Measurements from ENCODE around the gene POPDC2.
"Not testable (repeated sequence)": the region's sequence is repeated elsewhere in the genome, so short reads cannot be mapped to it uniquely, and the experiment has no call there.

Gene POPDC2

DNA sequence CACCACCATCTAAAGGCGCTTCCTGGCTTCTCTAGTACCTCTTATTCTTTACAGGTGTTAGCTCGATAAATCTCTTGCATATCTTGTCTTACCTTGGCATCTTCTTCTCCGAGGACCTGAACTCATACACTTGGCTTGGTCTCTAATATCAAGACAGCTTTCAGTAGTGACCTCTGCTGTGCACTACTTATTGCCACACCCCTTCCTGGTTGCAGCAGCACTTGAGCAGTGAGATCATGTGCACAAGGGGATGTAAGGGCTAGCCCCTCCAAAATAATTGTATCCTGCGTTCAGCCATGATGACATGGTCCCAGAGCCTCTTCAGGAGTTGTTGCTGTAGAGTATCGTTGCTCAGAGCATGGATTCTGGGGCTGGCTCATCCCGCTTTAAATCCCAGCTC, 64.0 kb downstream of the POPDC2 start:
- Histone ChIP-seq H3K9me3 (ENCODE audit: insufficient read depth, low read length, severe bottlenecking) (no peaks in the 10 kb centered on the region), H3K27ac (ENCODE audit: low read length) (no peak overlapping the region), H3K36me3 (ENCODE audit: insufficient read depth, low read length) (no peaks in the 10 kb centered on the region), H4K20me1 (ENCODE audit: insufficient read depth, low read length) (no peaks in the 10 kb centered on the region), H3K4me3 (ENCODE audit: low read depth in 1 of 2, low read length in 2 of 2) (no peak overlapping the region), H3K4me2 (ENCODE audit: insufficient read depth, low read length) (no peak overlapping the region), H3K79me2 (ENCODE audit: insufficient read depth, low read length) (no peaks in the 10 kb centered on the region), H3K27me3 (ENCODE audit: insufficient read depth, low read length, poor library complexity) (no peaks in the 10 kb centered on the region), H3K9ac (ENCODE audit: low read depth, low read length) (no peak overlapping the region), H2AFZ (ENCODE audit: low read depth, low read length) (no peak overlapping the region), H3K4me1 (ENCODE audit: insufficient read depth, low read length) (no peaks in the 10 kb centered on the region)
- TF ChIP-seq, protein P1, sequence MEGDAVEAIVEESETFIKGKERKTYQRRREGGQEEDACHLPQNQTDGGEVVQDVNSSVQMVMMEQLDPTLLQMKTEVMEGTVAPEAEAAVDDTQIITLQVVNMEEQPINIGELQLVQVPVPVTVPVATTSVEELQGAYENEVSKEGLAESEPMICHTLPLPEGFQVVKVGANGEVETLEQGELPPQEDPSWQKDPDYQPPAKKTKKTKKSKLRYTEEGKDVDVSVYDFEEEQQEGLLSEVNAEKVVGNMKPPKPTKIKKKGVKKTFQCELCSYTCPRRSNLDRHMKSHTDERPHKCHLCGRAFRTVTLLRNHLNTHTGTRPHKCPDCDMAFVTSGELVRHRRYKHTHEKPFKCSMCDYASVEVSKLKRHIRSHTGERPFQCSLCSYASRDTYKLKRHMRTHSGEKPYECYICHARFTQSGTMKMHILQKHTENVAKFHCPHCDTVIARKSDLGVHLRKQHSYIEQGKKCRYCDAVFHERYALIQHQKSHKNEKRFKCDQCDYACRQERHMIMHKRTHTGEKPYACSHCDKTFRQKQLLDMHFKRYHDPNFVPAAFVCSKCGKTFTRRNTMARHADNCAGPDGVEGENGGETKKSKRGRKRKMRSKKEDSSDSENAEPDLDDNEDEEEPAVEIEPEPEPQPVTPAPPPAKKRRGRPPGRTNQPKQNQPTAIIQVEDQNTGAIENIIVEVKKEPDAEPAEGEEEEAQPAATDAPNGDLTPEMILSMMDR (IDR thresholded peaks at IDR 0.05; ENCODE audit: borderline replicate concordance, extremely low read depth, low read length, poor library complexity, severe bottlenecking), result no peak
- TF ChIP-seq EZH2 (IDR thresholded peaks at IDR 0.05; ENCODE audit: borderline replicate concordance, low read depth, low read length, severe bottlenecking), result no peak
- no peak for DNase-seq
- ATAC-seq (ENCODE audit: insufficient read depth, low read depth), result no peak

DNA sequence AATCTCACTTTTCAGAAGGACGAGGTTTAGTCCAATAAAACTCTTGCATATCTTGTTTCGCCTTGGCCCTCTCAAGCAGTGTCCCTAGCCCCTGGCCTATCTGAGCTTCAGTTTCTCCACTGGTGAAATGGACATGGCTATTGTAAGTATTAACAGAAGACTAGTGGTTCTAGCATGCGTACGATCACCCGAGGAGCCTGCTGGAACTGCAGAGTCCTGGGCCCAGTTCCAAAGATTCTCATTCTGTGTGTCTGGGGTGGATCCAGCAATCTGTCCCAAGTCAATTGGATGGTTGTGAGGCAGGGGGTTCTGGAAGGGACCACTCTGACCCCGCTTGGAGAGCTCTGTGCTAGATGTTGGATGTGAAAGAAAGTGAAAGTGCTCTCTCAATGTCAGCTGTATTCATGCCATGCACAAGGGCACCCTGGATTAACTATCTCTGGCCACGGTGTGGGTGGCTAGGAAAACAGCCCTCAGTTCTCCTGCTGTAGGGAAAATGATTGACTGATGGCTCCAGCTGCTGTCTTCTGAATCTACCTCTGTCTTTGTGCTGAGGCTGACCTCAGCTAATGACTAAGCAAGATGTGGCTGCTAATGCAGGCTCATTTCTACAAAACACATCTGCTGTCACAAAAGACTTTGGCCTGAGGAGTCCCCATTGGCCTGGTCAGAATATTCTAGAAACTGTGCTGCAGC, 64.6 kb downstream of the POPDC2 start:
- H3K4me2 ChIP-seq (ENCODE audit: insufficient read depth, low read length), result 0 out of 2 replicates have a peak overlapping the region, but pooled peaks have one; percentile 20
- no peaks in the 10 kb centered on the region for H3K79me2 ChIP-seq (ENCODE audit: insufficient read depth, low read length)
- H3K9ac ChIP-seq (ENCODE audit: low read depth, low read length), result no peak overlapping the region
- no peaks in the 10 kb centered on the region for H4K20me1 ChIP-seq (ENCODE audit: insufficient read depth, low read length)
- no peaks in the 10 kb centered on the region for H3K9me3 ChIP-seq (ENCODE audit: insufficient read depth, low read length, severe bottlenecking)
- peak overlapping the region; percentile 36; the same call in 1 of the 2 replicates for H2AFZ ChIP-seq (ENCODE audit: low read depth, low read length)
- H3K4me1 ChIP-seq (ENCODE audit: insufficient read depth, low read length), result no peaks in the 10 kb centered on the region
- H3K4me3 ChIP-seq (ENCODE audit: low read depth in 1 of 2, low read length in 2 of 2), result no peak overlapping the region
- no peaks in the 10 kb centered on the region for H3K36me3 ChIP-seq (ENCODE audit: insufficient read depth, low read length)
- no peak for DNase-seq
- ATAC-seq (ENCODE audit: insufficient read depth, low read depth), result 0 out of 3 replicates have a peak, but pooled peaks have one; percentile 42
- TF ChIP-seq, protein P1 (IDR thresholded peaks at IDR 0.05; ENCODE audit: borderline replicate concordance, extremely low read depth, low read length, poor library complexity, severe bottlenecking), result no peak
- no peak for TF ChIP-seq EZH2 (IDR thresholded peaks at IDR 0.05; ENCODE audit: borderline replicate concordance, low read depth, low read length, severe bottlenecking)
- H3K27ac ChIP-seq (ENCODE audit: low read length), result no peak overlapping the region
- no peaks in the 10 kb centered on the region for H3K27me3 ChIP-seq (ENCODE audit: insufficient read depth, low read length, poor library complexity)

GRCh38 chr3:119594929-119595328, 65.5 kb downstream of the POPDC2 start:
- not testable (repeated sequence) for H3K27me3 ChIP-seq (ENCODE audit: insufficient read depth, low read length, poor library complexity); ATAC-seq (ENCODE audit: insufficient read depth, low read depth); H3K4me3 ChIP-seq (ENCODE audit: low read depth in 1 of 2, low read length in 2 of 2); H3K9me3 ChIP-seq (ENCODE audit: insufficient read depth, low read length, severe bottlenecking); H3K9ac ChIP-seq (ENCODE audit: low read depth, low read length); H3K4me2 ChIP-seq (ENCODE audit: insufficient read depth, low read length); DNase-seq; H3K36me3 ChIP-seq (ENCODE audit: insufficient read depth, low read length); H4K20me1 ChIP-seq (ENCODE audit: insufficient read depth, low read length); H3K4me1 ChIP-seq (ENCODE audit: insufficient read depth, low read length); H3K79me2 ChIP-seq (ENCODE audit: insufficient read depth, low read length); H2AFZ ChIP-seq (ENCODE audit: low read depth, low read length); H3K27ac ChIP-seq (ENCODE audit: low read length)

- H3K9ac ChIP-seq (ENCODE audit: low read depth, low read length), result no peak overlapping the region
- no peak for ATAC-seq (ENCODE audit: insufficient read depth, low read depth)
- no peak for DNase-seq
- no peaks in the 10 kb centered on the region for H3K79me2 ChIP-seq (ENCODE audit: insufficient read depth, low read length)
- no peak overlapping the region for H2AFZ ChIP-seq (ENCODE audit: low read depth, low read length)
- H3K27ac ChIP-seq (ENCODE audit: low read length), result no peak overlapping the region
- H3K9me3 ChIP-seq (ENCODE audit: insufficient read depth, low read length, severe bottlenecking), result peaks cover 2% of the 10 kb centered on the region
- no peak overlapping the region for H3K4me3 ChIP-seq (ENCODE audit: low read depth in 1 of 2, low read length in 2 of 2)
- TF ChIP-seq EZH2 (IDR thresholded peaks at IDR 0.05; ENCODE audit: borderline replicate concordance, low read depth, low read length, severe bottlenecking), result no peak
- TF ChIP-seq, protein P1 (IDR thresholded peaks at IDR 0.05; ENCODE audit: borderline replicate concordance, extremely low read depth, low read length, poor library complexity, severe bottlenecking), result no peak
- no peaks in the 10 kb centered on the region for H3K4me1 ChIP-seq (ENCODE audit: insufficient read depth, low read length)
- no peaks in the 10 kb centered on the region for H3K27me3 ChIP-seq (ENCODE audit: insufficient read depth, low read length, poor library complexity)
- no peaks in the 10 kb centered on the region for H4K20me1 ChIP-seq (ENCODE audit: insufficient read depth, low read length)
- no peaks in the 10 kb centered on the region for H3K36me3 ChIP-seq (ENCODE audit: insufficient read depth, low read length)
- no peak overlapping the region for H3K4me2 ChIP-seq (ENCODE audit: insufficient read depth, low read length)
These were observed 66.3 kb downstream of the POPDC2 start for GRCh38 chr3:119594066-119594465.
